Measurements from ENCODE around the gene MAPK14. TPM values are rescaled to one million over a fixed set of nuclear protein-coding genes. Genes with fewer than 3 reads are reported as not detected.
A peak's percentile ranks its signal among the peaks of the same experiment; 100 is the strongest.

The MAPK14 gene
- total and polyA plus RNA-seq, 9 of the 15 experiments (the other 6 are each of a cell fraction or from before 2014, with no cell fraction given) = 8.8 to 62.7 (median 35.5) TPM

GRCh38 chr6:36119209-36119608 is 91.6 kb downstream of the MAPK14 start (continued):
- TF ChIP-seq CLOCK (CRISPR knock-in tag; IDR thresholded peaks at IDR 0.05; ENCODE audit: borderline replicate concordance) (no peak), ZNF436 (CRISPR knock-in tag; IDR thresholded peaks at IDR 0.05) (no peak), TOE1 (IDR thresholded peaks at IDR 0.05; ENCODE audit: borderline replicate concordance) (no peak), TOE1 (CRISPR knock-in tag; IDR thresholded peaks at IDR 0.05; ENCODE audit: borderline replicate concordance, low read depth) (no peak), ZNF740 (CRISPR knock-in tag; IDR thresholded peaks at IDR 0.05) (no peak), ZNF740 (tag; IDR thresholded peaks at IDR 0.05) (0 out of 4 replicates have a peak, but pooled peaks of 1 of the 2 experiments have one; percentile 21), KDM4B (IDR thresholded peaks at IDR 0.05; ENCODE audit: borderline replicate concordance in 2 of 2, low read depth in 1 of 2) (no peak), SIN3B (IDR thresholded peaks at IDR 0.05; ENCODE audit: low read depth) (no peak), NFIC (IDR thresholded peaks at IDR 0.05) (0 out of 2 replicates have a peak, but pooled peaks have one; percentile 3), ARNT (IDR thresholded peaks at IDR 0.05) (peak in 1 of 2 experiments; percentile 99; a peak in 2 of 4 replicates), FOXP4 (CRISPR knock-in tag; IDR thresholded peaks at IDR 0.05; ENCODE audit: borderline replicate concordance) (no peak), CREB3L1 (IDR thresholded peaks at IDR 0.05; ENCODE audit: borderline replicate concordance, low read depth) (peak; percentile 98; the same call in 1 of the 2 replicates), ZKSCAN8 (CRISPR knock-in tag; IDR thresholded peaks at IDR 0.05) (no peak), TEAD2 (tag; IDR thresholded peaks at IDR 0.05) (no peak), ZNF707 (CRISPR knock-in tag; conservative IDR thresholded peaks at IDR 0.05) (no peak), FOXK2 (conservative IDR thresholded peaks at IDR 0.05 in 1 of 2, IDR thresholded peaks at IDR 0.05 in 1 of 2; ENCODE audit: low read depth in 2 of 2) (peak in 1 of 2 experiments; percentile 53; a peak in 2 of 4 replicates), CTBP1 (IDR thresholded peaks at IDR 0.05; ENCODE audit: borderline replicate concordance) (no peak), ZNF449 (CRISPR knock-in tag; IDR thresholded peaks at IDR 0.05) (no peak), PCBP2 (IDR thresholded peaks at IDR 0.05; ENCODE audit: low read depth, low read length, poor library complexity, severe bottlenecking) (no peak), MAFK (IDR thresholded peaks at IDR 0.05; ENCODE audit: low read length) (no peak)
